Neural progenitor cell (in vitro differentiated cells): Measurements from ENCODE around the gene KBTBD8.

Experiments used
- EZH2 ChIP-seq: fragments of 200-600 bp; sonication (generic); IDR thresholded peaks from 2 replicates; pipeline ENCODE4 v1.6.1; 2017; ENCODE audit warnings: antibody characterized with exemption, mild to moderate bottlenecking, moderate library complexity
- EZH2phosphoT487 ChIP-seq: fragments of 200-600 bp; sonication (generic); IDR thresholded peaks from 2 replicates; pipeline ENCODE4 v1.6.1; 2017; ENCODE audit warnings: antibody characterized with exemption
- TF ChIP-seq, protein P1 (sequence below): fragments of 200-600 bp; sonication (generic); IDR thresholded peaks from 2 replicates; pipeline ENCODE4 v1.5.1; 2017; ENCODE audit warnings: antibody characterized with exemption, mild to moderate bottlenecking

DNA sequence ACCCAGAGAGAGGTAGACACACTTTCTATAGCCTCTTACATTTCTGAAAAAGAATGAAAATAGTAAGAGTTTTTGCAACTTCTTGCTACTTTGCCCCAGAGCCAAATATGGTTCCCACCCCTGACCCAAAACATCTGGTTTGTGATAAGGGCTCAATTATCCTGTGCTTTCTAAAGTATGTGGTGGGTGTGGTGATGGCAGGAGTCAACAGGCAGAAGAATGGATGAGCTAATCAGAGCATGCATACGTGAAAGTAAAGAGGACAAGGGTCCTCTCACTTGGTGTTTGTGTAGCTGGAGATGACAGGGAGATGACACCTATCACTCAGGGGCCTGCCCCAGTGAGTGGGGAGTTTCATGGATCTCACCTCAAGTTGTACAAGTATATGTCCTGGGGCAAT, 19.1 kb downstream of the KBTBD8 start:
- TF ChIP-seq, protein P1, sequence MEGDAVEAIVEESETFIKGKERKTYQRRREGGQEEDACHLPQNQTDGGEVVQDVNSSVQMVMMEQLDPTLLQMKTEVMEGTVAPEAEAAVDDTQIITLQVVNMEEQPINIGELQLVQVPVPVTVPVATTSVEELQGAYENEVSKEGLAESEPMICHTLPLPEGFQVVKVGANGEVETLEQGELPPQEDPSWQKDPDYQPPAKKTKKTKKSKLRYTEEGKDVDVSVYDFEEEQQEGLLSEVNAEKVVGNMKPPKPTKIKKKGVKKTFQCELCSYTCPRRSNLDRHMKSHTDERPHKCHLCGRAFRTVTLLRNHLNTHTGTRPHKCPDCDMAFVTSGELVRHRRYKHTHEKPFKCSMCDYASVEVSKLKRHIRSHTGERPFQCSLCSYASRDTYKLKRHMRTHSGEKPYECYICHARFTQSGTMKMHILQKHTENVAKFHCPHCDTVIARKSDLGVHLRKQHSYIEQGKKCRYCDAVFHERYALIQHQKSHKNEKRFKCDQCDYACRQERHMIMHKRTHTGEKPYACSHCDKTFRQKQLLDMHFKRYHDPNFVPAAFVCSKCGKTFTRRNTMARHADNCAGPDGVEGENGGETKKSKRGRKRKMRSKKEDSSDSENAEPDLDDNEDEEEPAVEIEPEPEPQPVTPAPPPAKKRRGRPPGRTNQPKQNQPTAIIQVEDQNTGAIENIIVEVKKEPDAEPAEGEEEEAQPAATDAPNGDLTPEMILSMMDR = no peak
- TF ChIP-seq EZH2 (no peak), EZH2phosphoT487 (no peak)
